Keratinocyte (primary cell): ENCODE results near the gene SLC2A5.

Source experiments
- CTCF ChIP-seq, 3 experiments: IDR thresholded peaks in 1 of 3; conservative IDR thresholded peaks in 1 of 3; optimal IDR thresholded peaks in 1 of 3; 2 replicates in 2 of 3; 3 replicates in 1 of 3; pipeline versions ENCODE3 to v1.5.1; 2011; ENCODE audit warnings: low read length in 3 of 3, mild to moderate bottlenecking in 3 of 3, moderate library complexity in 2 of 3, control low read depth in 1 of 3, inconsistent platforms in 1 of 3; ENCODE audit not compliant: insufficient read depth in 2 of 3; ENCODE audit errors: extremely low read depth in 1 of 3
- EZH2 ChIP-seq: IDR thresholded peaks from one replicate; pipeline ENCODE4 v1.6.1; 2012; ENCODE audit warnings: inconsistent platforms, mild to moderate bottlenecking, low read length, moderate library complexity

DNA sequence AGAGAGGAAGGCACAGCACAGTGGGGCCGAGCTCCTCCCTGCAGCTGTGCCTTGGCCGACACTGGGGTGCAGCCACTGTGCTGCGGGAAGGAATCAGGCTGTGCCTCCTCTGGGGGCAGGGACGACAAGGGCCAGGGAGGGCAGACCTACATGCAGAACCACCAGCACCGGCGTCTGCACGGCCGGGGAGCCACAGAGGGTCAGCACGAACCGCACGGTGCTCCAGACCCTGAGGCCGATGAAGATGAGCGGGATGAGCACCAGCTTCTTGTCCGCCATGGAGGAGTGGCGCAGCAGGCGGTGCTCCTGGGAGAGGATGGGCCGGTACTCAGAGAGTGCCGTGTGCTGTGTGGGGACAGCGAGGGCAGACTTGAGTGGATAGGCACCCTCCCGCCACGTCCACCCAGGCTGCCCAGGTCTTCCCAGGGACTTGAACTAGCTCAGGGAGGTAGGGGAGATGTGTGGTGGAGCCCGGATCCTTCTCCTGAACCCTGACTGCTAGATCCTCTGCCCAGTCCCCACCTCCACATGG lies 36.0 kb upstream of the SLC2A5 start:
- TF ChIP-seq CTCF (optimal IDR thresholded peaks at IDR 0.05 in 1 of 3, IDR thresholded peaks at IDR 0.05 in 1 of 3, conservative IDR thresholded peaks at IDR 0.05 in 1 of 3; ENCODE audit: extremely low read depth in 1 of 3, insufficient read depth in 2 of 3, low read length in 3 of 3) = no peak
- no peak for TF ChIP-seq EZH2
